HG02973 (cell line): ENCODE data around the gene LNX1.
"Not testable (repeated sequence)": the region's sequence is repeated elsewhere in the genome, so short reads cannot be mapped to it uniquely, and the experiment has no call there.

Experiments
- ATAC-seq: cut with Tn5 transposase; IDR thresholded peaks from one replicate; pipeline ENCODE4 v1.9.1; 2021; ENCODE audit warnings: moderate library complexity; ENCODE audit not compliant: unreplicated experiment

LNX1 gene

DNA sequence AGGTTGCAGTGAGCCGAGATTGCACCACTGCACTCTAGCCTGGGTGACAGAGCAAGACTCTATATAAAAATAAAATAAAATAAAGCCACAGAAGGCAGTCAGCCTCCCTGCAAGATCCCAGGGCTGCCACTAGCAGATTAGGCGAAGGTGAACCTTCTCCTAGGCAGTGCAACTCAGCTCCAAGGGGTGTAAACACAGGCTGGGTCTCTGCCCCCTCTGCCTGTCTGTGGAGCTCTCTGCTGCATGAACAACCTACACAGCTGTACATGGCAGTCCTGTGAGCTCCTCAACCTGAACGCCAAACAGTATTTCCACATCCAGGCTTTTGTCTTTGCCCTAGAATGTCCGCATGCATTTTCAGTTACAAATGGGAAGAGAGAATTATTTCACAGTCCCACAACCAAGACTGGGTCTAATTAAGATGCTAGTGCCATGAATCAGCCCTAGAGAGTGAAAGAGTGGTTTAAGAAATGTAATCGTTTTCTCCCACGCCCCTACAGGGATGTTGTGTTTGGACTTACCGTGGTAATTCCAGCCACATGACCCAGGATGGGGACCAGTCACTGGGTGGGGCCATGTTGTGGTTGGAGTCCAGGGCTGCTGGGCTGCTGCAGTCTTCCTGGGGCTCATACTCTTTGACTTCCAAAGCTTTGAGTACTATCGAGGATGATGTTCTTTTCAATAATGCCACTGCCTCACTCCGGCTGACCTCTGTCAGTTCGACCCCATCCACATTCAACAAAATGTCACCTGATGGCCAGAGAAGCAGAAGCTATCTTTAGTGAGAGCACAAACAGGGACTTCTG is 114.9 kb downstream of the LNX1 start:
- ATAC-seq: no peak

GRCh38 chr4:53466576-53466975 is 124.7 kb downstream of the LNX1 start:
- not testable (repeated sequence) for ATAC-seq

DNA sequence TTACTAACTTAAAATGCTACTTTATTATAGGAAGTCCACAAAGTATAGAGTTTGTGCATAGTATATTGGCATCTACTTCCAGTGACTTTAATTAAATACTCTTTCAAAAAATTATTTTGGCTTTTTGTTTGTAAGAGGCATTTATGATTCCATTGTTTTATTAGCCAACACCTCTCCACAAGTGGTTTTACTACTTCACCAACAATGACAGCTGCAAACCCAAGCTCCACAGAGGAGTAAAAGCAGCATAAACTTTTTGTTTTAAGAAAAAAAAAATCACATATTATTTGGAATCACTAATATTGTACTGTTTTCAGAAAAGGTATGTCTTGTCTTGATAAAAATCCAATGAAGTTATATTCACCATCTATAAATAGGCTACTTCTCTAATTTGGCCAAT is 125.4 kb downstream of the LNX1 start:
- ATAC-seq: no peak

GRCh38 chr4:53465281-53465680 is 126.0 kb downstream of the LNX1 start:
- no peak for ATAC-seq

DNA sequence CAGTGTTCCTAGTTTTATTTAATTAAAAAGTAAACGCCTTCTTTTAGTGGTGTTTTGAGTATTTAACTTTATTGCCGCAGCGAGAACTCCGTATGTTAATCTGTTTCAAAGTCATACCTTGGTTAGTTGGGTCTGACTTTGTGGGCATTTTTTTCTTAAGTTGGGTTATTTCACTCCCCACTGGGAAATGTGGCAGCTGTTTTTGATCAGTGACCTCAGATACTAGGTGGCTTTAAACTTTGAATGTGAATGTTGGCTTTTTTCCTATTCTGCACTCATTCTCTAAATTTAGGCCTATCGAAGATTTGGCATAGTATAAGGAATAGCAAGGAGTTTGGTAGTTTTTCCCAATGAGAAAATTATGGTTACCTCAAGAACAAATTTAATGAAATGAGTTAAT is 127.9 kb downstream of the LNX1 start:
- no peak for ATAC-seq

DNA sequence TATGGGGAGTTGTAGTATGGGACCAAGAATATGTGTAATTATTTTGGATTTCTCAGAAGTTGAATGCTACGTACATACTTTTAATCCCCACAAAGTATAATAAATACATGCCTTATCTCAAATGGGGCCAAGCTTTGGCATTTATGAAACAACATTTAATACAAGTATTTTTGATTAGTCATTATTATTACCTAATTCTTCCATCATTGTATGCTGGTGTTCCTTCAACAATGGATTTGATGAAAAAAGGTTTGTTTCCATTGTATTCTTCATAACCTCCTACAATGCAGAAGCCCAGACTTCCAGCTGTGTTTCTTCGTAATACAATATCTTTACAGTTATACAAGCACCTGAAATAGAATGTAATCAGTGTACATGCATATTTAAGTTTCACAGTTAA is 130.0 kb downstream of the LNX1 start:
- ATAC-seq: no peak

- no peak for ATAC-seq
Observed at GRCh38 chr4:53459548-53459947, 131.7 kb downstream of the LNX1 start.

DNA sequence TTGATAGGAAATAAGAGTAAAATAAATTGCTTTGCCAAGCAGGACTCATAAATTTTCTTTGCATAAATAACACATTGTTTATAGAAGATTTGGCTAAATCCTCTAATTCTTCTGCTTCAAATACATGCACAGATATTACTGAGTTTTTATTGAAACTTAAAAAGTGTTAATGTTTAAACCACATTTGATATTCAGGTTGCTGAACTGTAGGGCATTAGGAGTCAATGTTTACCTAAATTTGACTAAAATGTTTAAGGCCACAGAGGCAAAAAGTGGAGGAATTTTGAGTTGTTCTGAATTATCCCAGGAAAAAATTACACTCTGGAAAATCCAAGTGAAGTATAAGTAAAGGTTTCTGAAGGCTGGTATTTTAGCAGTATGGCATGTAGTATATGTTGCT is 135.1 kb downstream of the LNX1 start:
- no peak for ATAC-seq

DNA sequence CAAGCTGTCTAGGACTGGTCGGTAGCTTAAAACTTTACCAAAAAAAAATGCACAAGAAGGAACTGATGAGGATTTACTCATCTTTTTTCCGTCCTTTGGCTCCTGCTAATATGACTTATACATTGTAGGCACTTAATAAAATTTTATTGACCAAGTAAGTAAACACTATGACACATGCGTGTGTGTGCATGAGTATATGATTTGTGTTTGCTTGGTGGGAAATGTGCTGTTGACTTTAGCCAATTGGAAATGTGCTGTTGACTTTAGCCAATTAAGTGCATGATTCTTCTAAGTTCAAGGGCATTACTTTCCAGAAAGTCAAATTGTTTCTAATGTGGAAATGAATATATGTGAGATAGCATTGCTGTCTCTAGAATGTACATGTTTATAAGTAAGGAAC is 135.5 kb downstream of the LNX1 start:
- ATAC-seq: no peak

DNA sequence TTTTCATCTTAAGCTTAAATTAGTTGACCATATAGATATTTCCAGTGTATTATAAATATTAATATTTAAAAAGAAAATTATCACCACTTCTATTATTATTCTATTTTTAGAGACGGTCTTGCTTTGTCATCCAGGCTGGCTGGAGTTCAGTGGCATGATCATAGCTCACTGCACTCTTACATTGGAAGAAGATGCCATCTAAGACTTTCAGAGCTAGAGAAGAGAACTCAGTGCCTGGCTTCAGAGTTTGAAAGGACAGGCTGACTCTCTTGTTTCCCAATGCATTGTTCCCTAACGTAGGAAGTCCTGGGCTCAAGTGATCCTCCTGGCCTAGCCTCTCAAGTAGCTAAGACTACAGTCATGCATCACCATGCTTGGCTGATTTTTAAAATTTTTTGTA is 137.9 kb downstream of the LNX1 start:
- no peak for ATAC-seq

- ATAC-seq: no peak
Observed at GRCh38 chr4:53450773-53451172, 140.5 kb downstream of the LNX1 start.

- ATAC-seq: no peak
Observed at GRCh38 chr4:53444954-53445353, 146.3 kb downstream of the LNX1 start.

GRCh38 chr4:53441564-53441963 is 149.7 kb downstream of the LNX1 start:
- ATAC-seq: no peak

DNA sequence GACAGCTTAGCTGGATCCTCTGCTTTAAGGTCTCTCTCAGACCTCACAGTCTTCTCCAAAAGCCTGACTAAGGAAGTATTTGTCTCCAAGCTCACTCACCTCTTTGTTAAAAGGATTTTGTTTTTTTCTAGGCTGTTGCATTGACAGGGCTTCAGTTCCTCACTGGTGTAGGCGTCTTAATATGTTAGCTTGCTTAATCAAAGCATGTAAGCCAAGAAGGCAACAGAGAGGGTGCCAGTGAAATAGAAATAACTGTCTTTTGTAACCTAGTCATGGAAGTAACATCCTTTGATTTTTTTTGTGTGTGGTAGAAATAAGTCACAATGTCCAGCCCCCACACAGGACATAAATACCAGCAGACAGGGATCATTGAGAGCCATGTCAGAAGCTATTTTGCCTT is 155.0 kb downstream of the LNX1 start:
- ATAC-seq: no peak

GRCh38 chr4:53432528-53433424 is 158.5 kb downstream of the LNX1 start:
- ATAC-seq: peak; percentile 93

DNA sequence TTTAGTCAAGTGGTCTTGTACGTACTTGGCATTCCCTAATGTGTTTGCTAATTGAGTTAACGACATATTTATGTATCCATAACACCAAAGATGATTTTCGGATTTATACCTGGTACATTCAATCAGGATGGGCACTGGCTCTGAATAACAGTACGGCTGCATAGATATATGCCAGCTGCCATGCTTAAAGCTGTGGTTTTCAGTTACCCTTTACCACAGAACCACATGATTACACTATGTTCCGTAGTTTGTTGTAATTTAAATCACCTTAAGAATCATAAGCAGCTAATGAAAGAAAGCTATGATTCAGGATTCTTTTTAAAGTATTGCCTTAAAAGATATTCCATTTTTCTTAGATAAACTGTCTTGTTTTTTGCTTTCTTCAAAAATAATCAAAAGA is 160.2 kb downstream of the LNX1 start:
- ATAC-seq: no peak

DNA sequence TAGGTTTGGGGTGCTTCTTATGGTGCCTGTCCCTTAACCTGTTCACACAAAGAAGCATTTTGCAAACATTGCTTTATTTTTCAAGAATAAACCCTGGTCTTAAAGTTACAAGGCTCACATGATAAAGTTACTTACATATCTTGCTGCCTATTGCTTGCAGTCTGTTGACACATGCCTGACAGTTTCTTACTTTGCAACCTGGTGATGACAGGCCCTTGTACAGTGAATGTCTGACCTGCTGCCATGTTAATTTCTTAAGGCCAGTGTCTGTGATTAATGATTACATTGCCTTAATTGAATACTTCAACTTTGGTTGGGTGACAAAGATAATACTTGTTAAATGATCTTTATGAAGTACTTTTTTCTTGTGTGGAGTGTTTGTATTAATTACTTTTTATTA is 163.9 kb downstream of the LNX1 start:
- no peak for ATAC-seq

DNA sequence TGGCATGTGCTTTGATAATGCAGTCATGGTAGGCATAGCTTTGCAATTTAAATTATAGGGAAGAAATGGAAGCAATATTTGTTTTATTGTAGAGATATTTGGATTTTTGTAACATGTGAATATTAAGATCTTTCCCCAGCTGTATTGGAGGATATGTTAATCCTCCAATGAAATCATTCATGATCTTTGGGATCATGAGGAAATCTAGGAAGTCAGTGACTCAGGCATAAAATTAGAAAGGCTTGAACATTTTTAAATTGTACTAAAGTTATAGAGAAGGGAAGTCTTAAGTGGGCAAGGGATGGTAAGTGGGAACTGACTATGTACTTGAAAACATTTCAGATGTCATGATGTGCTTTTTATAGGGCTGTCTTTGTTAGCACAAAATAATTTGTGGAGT is 167.0 kb downstream of the LNX1 start:
- ATAC-seq: no peak

- no peak for ATAC-seq
Observed at GRCh38 chr4:53422367-53422766, 168.9 kb downstream of the LNX1 start.

- ATAC-seq: no peak
Observed at GRCh38 chr4:53421791-53422190, 169.5 kb downstream of the LNX1 start.

DNA sequence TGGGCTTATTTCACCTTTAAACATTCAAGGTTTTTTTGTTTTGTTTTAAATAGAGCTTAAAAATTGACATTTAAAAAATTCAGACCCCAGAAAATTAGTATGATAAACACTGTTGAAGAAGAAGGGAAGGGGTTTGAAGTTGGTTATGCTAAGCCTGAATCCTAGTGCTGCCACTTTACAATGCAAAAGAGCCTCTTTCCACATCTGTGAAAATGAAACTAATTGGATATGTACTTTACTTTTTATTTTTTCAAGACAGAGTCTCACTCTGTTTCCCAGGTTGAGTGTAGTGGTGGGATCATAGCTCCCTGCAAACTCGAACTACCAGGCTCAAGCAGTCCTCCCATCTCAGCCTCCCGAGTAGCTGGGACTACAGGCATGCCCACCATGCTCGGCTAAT is 172.1 kb downstream of the LNX1 start:
- ATAC-seq: no peak

DNA sequence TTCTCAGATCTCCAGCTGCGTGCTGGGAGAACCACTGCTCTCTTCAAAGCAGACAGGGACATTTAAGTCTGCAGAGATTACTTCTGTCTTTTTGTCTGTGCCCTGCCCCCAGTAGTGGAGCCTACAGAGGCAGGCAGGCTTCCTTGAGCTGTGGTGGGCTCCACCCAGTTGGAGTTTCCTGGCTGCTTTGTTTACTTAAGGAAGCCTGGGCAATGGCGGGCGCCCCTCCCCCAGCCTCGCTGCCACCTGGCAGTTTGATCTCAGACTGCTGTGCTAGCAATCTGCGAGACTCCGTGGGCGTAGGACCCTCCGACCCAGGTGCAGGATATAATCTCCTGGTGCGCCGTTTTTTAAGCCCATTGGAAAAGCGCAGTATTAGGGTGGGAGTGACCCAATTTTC is 181.8 kb downstream of the LNX1 start:
- ATAC-seq: not testable (repeated sequence)
